Muscle layer of duodenum (tissue), 2 donors: Measurements from ENCODE around the gene TMEM171.

Experiments
- H3K27ac ChIP-seq: one replicate; pipeline ENCODE4 v1.7.0; 2013; ENCODE audit warnings: mild to moderate bottlenecking, low read length
- H3K27me3 ChIP-seq: one replicate; pipeline ENCODE4 v1.7.0; 2013; ENCODE audit warnings: low read depth, mild to moderate bottlenecking, control low read depth, low read length
- H3K36me3 ChIP-seq, 2 donors: one replicate each; pipeline ENCODE4 v1.7.0; 2013; ENCODE audit warnings: low read length in 2 of 2, control low read depth in 1 of 2, mild to moderate bottlenecking in 1 of 2; ENCODE audit not compliant: insufficient read depth in 2 of 2, control insufficient read depth in 1 of 2
- H3K4me1 ChIP-seq, 2 donors: one replicate each; pipeline ENCODE4 v1.7.0; 2013; ENCODE audit warnings: low read length in 2 of 2, mild to moderate bottlenecking in 2 of 2, control low read depth in 1 of 2, moderate library complexity in 1 of 2; ENCODE audit not compliant: insufficient read depth in 2 of 2, control insufficient read depth in 1 of 2
- H3K4me3 ChIP-seq, 2 donors: one replicate each; pipeline ENCODE4 v1.7.0; 2013; ENCODE audit warnings: low read length in 2 of 2, low read depth in 1 of 2, mild to moderate bottlenecking in 1 of 2
- H3K9me3 ChIP-seq, 2 donors: one replicate each; pipeline ENCODE4 v1.7.0; 2013; ENCODE audit warnings: low read length in 2 of 2, control low read depth in 1 of 2, mild to moderate bottlenecking in 1 of 2; ENCODE audit not compliant: control insufficient read depth in 1 of 2
- donor health status: healthy.

TMEM171 gene

GRCh38 chr5:73178265-73178664 lies 57.9 kb downstream of the TMEM171 start:
- Histone ChIP-seq H3K27me3 (no peaks in the 10 kb centered on the region), H3K4me3 (no peak overlapping the region), H3K9me3 (no peaks in the 10 kb centered on the region), H3K36me3 (no peaks in the 10 kb centered on the region), H3K27ac (no peak overlapping the region), H3K4me1 (no peaks in the 10 kb centered on the region)

DNA sequence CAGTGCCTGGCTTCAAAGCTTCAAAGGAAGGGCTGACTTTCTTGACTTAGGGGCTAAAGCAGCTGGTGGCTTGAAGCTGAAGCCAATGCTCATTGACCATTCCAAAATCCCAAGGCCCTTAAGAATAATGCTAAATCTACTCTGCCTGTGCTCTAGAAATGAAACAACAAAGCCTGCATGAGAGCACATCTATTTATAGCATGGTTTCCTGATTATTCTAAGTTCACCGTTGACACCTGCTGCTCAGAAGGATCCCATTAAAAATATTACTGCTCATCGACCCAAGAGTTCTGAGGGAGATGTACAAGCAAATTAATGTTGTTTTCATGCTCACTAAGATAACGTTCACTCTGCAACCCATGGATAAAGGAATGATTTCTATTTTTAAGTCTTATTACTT lies 59.4 kb downstream of the TMEM171 start:
- no peaks in the 10 kb centered on the region for H3K27me3 ChIP-seq
- H3K4me3 ChIP-seq = no peak overlapping the region
- no peaks in the 10 kb centered on the region for H3K4me1 ChIP-seq
- no peaks in the 10 kb centered on the region for H3K36me3 ChIP-seq
- peaks cover 0 to 8% of the 10 kb centered on the region in 2 donors for H3K9me3 ChIP-seq
- no peak overlapping the region for H3K27ac ChIP-seq

- Histone ChIP-seq H3K4me3 (no peak overlapping the region), H3K27me3 (no peaks in the 10 kb centered on the region), H3K36me3 (no peaks in the 10 kb centered on the region), H3K27ac (no peak overlapping the region), H3K4me1 (no peaks in the 10 kb centered on the region), H3K9me3 (peaks cover 0 to 13% of the 10 kb centered on the region in 2 donors)
These were observed 60.2 kb downstream of the TMEM171 start for GRCh38 chr5:73180566-73180965.
